ENCODE measurements around the gene SERPINA10.

GRCh38 chr14:94328196-94328595 lies 35.1 kb upstream of the SERPINA10 start:
- TF ChIP-seq USF1 (IDR thresholded peaks at IDR 0.05; ENCODE audit: borderline replicate concordance, extremely low read length, insufficient read depth, low read depth, low read length) (no peak), FOS (IDR thresholded peaks at IDR 0.05; ENCODE audit: borderline replicate concordance, extremely low read depth, insufficient read length) (no peak), NFYB (IDR thresholded peaks at IDR 0.05; ENCODE audit: insufficient read depth, low read depth, low read length) (no peak)

Measured in GM12878 (cell line).